Esophagus muscularis mucosa (tissue), 4 donors: ENCODE results near the gene PLD5.

ENCODE experiments used
- CTCF ChIP-seq, 3 experiments: fragments of 200-600 bp in 2 of 3; fragments of 450-650 bp in 1 of 3; sonication (generic) in 2 of 3; IDR thresholded peaks; one replicate each; pipeline ENCODE4 v1.5.1; 2017 to 2019; ENCODE audit warnings: antibody characterized with exemption in 3 of 3, mild to moderate bottlenecking in 2 of 3, moderate library complexity in 1 of 3
- EP300 ChIP-seq: sonication (generic); formaldehyde crosslinking; IDR thresholded peaks from one replicate; pipeline ENCODE4 v1.6.1; 2017; ENCODE audit warnings: antibody characterized with exemption
- POLR2A ChIP-seq: fragments of 450-650 bp; IDR thresholded peaks from one replicate; pipeline ENCODE4 v1.6.1; 2017; ENCODE audit warnings: antibody characterized with exemption, moderate library complexity, mild to moderate bottlenecking, low read depth

GRCh38 chr1:242199776-242200458 lies 324.6 kb downstream of the PLD5 start:
- no peak for TF ChIP-seq CTCF (IDR thresholded peaks at IDR 0.05)
- no peak for TF ChIP-seq POLR2A
- no peak for TF ChIP-seq EP300
